HG03097 (cell line): ENCODE results near the gene RFX2.
"Not testable (repeated sequence)": the region's sequence is repeated elsewhere in the genome, so short reads cannot be mapped to it uniquely, and the experiment has no call there.

Source experiments
- ATAC-seq: cut with Tn5 transposase; IDR thresholded peaks from one replicate; pipeline ENCODE4 v1.9.1; 2021; ENCODE audit not compliant: unreplicated experiment, low FRiP score

The RFX2 gene

GRCh38 chr19:6076675-6077463 lies 33.4 kb downstream of the RFX2 start:
- ATAC-seq, result no peak

DNA sequence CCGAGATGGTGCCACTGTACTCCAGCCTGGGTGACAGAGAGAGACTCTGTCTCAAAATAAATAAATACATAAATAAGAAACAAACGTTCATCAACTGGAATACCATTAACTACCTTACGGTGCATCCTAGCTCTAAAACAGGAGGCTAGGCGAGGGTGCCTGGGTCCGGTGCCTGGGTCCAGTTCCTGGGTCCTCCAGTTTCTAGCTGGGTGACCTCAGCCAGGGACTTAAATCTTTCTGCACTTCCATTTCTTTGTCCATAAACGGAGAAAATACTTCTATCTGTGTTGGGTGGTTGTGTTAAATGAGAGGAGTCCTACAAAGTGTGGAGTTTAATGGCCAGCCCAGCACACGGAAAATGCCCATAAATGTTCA lies 34.0 kb downstream of the RFX2 start:
- no peak for ATAC-seq

- no peak for ATAC-seq
These were observed 35.4 kb downstream of the RFX2 start for GRCh38 chr19:6074709-6075403.

DNA sequence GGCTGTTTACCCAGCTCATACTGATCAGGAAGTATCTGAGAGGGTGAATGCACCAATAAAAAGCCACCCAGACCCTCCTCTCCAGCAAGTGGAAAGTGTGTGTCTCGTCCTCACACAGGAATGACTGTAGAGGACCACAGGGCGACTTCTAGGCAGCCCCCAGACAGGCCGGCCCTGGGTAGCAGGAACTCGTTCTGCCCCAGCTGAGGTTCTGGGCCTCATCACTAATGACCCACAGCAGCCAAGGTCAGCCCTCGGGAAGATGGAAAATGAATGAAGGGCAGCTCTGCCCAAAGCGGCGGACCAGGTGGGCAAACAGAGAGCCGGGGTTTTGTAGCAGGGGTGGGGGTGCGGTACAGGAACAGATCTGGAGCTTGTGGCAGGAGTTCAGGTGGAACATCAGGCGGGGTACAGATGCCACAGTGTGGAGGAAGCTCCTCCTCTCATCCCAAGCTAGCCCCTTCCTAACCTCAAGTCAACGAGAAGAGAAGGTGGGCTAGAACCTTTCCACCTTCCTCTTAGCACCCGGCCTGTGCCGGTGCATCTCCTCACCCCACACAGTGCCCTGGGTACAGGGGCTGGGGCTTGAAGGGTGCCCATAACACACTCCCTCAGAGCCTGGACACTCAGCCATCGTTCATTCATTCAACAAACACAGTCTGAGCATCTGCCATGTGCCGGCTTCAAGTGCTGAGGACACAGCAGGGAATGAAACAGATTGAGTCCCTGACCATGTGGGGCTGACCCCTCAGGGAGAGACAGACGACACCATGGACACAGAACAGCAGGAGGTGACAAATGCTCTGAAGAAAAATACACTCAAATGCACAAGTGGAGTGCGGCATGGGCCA lies 36.2 kb downstream of the RFX2 start:
- no peak for ATAC-seq

- not testable (repeated sequence) for ATAC-seq
These were observed 37.1 kb downstream of the RFX2 start for GRCh38 chr19:6073233-6073632.

DNA sequence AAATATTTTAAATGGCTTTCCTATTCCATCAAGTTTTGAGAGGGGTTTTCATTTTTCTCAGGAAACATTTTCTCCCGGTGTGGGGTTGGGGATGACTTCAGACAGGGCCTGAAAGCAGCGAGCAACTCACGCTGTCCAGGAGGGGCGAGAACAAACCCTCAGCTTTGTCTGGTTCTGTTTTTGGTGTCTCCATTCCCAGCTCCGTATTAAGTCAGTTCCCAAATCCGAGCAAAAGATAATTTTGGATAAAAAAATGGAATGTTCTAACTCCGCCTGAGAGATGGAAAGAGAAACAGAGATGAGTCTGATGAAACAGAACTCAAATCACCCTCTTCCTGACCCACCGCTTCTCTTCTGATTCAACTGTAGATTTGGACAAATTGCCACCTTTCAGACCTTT lies 38.4 kb downstream of the RFX2 start:
- ATAC-seq, result no peak

DNA sequence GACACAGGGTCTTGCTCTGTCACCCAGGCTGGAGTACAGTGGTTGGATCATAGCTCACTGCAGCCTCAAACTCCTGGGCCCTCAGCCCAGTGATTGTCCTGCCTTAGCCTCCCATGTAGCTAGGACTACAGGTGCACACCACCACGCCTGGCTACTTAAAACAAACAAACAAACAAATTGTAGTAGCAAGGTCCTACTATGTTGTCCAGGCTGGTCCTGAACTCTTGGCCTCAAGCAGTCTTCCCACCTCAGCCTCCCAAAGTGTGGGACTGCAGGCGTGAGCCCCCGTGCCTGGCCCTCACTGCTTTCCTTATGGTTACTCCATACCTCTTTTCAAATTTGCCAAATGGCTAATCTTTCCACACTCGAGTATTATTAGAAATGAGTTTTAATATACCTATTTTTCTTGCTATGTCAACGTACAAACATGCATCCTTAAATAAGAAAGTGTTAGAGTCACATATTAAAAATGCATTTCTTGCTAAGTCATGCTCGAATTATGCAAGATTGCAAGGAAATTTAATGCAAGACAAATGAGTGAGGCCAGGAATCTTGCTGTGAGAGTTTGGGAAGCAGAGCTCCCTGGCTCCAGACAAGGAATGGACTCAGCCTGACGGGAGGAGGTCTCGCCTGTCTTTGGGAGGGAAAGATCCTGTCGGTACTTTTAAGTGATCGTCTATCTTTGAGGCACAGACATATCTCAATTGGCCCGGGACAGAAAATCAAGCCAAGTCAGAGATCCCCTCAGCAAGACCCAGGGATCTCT lies 39.4 kb downstream of the RFX2 start:
- no peak for ATAC-seq

DNA sequence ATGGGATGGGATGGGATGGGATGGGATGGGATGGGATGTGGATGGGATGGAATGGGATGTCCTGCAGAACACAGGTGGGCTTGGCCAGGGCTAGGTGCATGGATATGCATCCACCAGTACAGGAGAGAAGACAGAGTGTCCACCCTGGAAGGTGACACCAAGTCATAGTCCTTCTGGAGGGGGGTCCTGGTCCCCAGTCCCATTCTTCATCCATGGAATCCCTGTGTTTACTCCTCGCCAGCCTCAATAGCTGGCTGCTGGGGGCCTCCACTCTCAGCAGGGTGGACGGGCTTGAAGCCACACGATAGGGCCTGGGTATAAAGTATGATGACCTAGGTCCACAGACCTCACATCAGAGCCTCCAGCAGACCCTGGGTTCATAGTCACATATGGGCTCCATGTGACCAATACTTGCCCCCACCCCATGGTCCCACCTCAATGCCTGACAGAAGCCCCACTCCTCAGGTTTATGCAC lies 40.1 kb downstream of the RFX2 start:
- ATAC-seq, result no peak

GRCh38 chr19:6069268-6069791 lies 41.0 kb downstream of the RFX2 start:
- ATAC-seq, result no peak

DNA sequence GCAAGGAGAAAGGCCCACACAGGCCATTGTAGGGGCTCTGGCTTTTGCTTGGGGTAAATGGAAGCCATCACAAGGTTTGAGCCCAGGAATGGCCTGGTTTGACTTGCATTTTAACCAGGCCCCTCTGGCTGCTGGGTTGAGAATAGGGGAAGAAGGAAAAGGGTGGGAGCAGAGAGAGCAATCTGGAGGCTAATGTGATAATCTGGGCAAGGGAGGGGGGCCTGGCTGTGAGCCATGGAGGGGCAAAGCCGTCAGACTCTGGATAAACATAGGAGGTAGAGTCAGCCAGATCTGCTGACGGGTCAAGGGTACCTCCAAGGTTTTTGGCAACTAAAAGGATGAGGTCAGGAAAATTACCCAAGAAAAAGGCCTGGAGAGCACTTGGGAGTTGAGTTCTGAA lies 41.6 kb downstream of the RFX2 start:
- no peak for ATAC-seq

- ATAC-seq, result no peak
These were observed 42.3 kb downstream of the RFX2 start for GRCh38 chr19:6067975-6068374.

DNA sequence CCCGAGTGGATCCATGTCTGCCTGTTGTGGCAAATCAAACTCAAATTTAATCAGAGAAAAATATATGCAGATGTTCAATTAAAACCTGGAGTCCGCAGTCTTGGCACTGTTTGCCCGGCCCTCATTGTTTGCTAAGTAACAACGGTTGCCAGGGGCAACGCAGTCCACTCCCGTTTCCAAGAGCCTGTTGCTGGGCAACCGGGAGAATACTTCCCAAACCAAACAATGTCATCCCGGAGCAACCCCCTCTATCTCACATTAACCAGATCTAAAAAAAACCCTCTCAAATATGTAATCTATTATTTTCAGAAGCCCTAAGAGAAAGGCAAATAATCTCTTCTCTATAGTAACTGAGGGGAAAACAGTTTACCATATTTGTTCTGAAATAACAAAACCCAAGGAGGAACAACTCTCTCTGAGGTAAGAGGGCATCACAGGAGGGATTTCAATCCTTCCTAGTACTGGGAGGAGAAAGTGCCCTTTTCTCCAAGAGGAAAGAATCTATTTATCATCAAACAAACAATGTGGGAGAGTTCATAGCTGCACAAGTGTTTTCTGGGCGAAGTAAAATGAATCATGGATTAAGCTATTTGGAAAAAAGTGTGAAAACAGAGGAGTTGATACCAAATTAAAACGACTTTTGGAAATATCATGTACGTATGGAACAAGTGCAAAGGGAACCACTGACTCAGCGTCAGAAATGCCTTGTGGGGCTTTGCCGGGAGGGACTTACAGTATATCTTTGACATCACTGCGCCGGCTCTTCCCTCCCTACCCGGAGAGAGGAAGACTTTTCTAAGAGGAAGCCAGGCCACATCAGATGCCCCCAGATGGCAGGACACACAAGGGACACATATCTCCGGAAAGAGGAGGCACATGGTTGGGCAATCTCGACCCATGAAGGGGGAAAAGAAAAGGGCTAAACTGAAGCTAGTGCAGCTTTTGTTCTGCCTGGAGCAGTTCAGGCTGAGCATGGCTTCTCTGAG lies 43.3 kb downstream of the RFX2 start:
- peak; percentile 40 for ATAC-seq

DNA sequence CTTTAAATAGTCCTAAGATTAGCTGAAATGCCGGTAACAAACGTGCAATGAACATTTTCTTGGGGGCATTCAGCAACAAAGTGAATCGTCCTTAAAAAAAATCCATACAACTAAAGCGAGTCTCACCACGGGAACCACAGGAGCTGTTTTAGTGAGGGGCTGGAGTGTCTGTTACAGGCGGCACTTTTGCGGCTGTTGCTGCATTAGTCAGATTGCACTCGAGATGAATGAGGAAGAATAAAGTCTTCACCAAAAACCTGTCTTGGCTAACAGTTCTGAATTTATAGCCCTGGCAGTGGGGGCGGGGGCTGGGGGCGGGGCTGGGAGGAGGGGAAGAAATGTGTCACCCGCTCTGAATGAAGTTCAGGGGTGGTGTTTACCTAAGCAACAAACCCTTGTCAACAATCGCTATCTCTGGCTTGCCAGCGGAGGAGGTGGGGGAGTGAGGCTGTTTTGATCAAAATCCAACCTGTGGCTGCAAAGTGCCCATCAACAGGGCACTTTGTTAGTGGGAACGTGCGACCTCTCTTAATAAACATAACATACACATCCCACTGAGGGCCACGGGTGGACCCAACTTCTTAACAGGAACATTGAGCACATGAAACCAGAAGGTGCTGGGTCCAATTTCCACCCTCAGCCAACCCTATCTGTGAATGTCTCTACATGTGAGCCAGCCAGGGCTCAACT lies 44.5 kb downstream of the RFX2 start:
- no peak for ATAC-seq

GRCh38 chr19:6064336-6065073 lies 45.8 kb downstream of the RFX2 start:
- no peak for ATAC-seq

GRCh38 chr19:6063576-6064335 lies 46.5 kb downstream of the RFX2 start:
- ATAC-seq, result no peak

DNA sequence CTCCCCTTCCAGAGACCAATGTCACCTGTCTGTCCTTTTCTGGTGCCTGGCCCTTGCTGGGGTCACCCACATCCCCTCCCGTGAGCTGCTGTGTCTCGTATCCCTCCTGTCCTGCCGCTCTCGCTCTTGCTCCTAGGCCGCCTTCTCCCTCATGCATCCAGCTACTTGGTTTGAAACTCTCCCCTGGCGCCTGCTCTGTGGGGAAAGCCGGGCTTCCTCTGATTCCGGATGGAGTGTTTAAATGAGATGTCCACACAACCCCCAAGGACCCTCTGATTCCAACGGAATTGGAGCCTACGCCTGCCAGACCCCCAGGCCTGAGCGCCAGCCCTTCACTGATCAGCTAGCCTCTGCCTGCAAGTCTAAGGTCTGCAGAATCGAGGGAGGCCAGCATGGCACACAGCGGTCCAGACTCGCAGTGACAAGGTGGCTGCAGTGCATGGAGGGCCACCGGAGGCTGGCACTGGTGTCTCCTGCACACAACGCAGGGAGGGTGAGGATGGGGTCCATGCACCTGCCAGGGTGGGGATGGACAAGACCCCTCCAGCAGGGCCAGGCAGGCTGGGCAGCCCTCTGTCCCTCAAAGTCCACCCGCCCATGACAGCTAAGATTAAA lies 47.2 kb downstream of the RFX2 start:
- ATAC-seq, result no peak

DNA sequence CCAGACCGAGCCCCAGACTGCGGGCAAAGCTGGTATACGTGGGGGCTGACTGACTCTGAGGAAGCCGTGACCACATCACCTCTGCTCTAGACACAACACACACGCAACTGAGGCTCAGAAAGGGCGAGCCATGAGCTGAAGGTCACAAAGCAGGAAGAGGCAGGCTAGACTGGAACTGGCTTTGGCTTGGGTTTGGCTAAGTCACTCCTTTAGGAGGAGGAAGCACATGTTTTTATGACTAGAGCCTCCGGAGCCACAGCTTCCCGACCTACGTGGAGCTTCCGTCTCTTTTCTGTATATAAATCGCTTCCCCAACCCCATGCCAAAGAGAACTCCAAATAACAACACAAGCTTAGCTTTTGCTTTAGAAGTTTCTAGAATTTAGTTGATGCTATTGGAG lies 48.0 kb downstream of the RFX2 start:
- ATAC-seq, result no peak
